ENCODE data around the gene UBASH3A.

DNA sequence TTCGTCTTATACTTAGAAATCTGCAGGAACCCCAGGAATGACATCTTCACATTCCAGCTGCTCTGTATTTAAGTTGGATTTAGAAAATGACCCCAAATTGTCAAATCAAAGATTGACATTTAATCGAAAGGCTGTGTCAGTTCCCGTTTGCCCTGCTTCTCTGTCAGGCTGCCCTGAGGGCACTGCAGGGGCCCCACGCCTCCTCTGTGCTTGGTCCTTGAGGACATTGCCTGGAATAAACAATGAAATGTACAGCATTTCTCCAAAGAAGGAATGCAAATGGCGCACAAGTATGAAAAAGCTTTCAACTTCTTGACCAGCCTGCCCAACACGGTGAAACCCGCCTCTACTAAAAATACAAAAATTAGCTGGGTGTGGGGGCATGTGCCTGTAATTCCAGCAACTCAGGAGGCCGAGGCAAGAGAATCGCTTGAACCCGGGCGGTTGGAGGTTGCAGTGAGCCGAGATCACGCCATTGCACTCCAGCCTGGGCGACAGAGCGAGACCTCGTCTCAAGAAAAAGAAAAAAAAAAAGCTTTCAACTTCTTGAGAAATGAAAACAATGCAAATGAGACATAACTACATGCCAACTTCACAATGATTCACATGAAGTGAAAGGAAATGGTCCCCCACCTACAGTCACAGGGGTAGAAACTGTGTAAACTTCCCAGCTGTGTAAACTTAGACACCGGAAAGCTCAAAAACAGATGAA, 10.8 kb upstream of the UBASH3A start:
- no peak for TF ChIP-seq EZH2 (IDR thresholded peaks at IDR 0.05; ENCODE audit: borderline replicate concordance, low read depth, low read length, severe bottlenecking)
- TF ChIP-seq CTCF (IDR thresholded peaks at IDR 0.05; ENCODE audit: borderline replicate concordance, extremely low read depth, low read length, poor library complexity, severe bottlenecking) = no peak
